ENCODE data around the gene MAST4.

The MAST4 gene

DNA sequence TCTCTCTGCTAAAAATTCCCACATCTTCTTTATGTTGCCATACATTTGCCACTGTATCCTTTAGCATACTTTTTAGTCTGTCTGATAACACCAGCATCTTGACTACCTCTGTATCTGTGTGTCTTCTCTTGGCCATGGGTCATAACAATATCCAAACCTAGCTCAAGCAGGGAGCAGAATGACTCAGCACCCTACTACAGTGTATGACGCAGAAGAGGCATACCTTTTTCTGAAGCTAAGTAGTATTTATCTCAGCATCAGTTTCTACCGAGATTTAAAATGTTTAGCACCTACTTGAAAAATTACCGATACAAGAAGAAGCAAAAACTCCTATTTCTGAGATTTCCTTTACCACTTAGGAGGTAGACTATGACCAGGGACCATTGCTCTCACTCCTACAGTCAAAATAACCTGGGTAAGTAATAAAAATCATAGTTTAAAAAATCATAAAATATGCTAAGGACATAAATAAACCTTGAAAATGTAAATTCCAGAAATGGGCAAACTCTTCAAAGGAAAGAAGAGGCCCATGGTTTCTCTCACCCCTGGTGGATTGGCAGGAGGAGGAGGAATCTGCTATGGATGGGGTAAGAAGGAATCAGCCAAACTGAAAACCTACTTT lies 286.5 kb downstream of the MAST4 start:
- no peak for DNase-seq

DNA sequence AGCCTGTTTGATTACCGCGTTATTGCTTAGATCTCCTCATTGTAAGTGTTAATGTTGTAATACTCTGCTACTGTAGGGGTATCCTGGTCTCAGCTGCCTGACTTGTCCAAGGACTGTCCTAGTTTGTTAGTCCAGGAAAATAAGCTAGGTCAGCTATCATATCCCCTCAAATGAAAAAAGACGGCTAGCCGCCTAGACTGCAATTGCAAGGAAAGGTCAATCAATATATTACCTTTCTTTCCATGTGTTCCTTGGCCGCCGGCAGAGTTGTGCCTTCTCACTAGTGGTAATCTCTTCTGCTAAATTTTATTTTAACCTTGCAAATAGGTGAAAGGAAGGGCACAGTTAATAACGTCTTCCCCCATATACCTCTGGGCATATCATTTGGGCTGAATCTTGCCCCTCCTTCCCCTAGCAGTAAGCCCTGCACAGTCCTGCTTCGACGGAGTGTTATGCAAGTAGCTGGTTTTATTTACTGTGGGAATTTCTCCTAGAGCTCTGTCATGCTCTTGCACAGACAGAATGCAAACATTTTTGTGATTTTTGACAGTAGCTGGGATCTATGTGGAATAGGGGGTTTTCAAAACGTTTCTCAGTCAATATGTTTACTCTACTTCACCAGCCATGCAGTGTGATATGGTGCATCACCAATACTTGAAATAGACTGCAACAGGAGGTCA lies 288.5 kb downstream of the MAST4 start:
- DNase-seq: no peak

GRCh38 chr5:66886941-66887340 lies 290.7 kb downstream of the MAST4 start:
- DNase-seq: no peak

- no peak for DNase-seq
These were observed 292.4 kb downstream of the MAST4 start for GRCh38 chr5:66888613-66889012.

GRCh38 chr5:66889056-66889455 lies 292.9 kb downstream of the MAST4 start:
- no peak for DNase-seq

- DNase-seq: no peak
These were observed 293.3 kb downstream of the MAST4 start for GRCh38 chr5:66889524-66889923.

GRCh38 chr5:66891184-66891925 lies 295.2 kb downstream of the MAST4 start:
- no peak for DNase-seq

DNA sequence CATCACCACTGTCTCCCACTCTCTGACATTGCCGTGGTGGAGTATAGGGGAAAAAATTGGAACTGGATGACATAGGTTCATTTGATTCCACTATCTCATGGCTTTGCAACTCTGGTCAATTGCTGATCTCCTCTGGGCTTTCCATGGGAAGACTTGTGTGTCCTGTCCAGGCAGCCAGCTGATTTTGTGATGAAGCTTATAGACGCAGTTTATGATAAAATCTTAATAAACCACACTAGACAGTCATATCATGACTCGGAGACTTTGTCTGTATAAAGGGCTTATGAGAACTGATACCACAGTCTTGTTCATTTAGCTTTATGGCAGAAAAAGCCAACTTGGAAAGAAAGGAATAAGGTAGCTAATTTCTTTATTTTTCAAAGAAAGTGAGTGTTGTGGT lies 296.5 kb downstream of the MAST4 start:
- DNase-seq: no peak

DNA sequence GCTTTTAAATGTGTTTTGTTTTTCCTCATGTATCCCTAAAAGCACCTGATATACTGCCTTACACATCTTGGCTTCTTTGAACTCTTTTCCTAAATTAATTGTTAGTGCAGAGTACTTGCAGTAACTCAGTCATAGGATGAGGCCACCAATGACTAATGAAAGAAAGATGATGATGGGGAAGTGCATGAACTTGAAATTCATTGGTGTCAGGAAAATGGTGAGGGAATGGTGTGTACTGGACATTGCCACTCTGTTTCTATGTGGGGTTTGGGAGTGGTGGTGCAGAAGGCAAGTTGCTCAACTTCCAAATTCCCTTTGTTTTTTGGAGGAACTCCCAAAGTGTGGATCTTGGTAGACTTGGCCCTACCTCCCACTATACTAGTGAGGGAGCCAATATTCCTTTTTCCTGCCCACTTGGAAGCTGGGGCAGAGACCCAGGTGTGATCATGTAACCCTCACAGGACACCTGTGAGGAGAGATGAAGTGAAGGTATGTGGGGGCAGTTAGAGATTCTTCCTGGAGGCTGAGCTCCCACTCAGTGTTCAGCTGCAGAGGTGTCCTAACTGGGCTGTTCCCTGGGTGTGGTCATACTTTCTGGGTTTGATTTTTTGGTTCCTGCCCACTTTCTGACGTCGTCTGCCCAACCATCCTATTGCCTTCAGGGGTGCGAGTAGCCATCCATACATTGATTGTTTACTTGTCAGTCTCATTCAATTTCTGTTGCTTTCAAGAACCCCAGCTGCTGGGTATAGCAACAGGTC lies 298.5 kb downstream of the MAST4 start:
- no peak for DNase-seq

DNA sequence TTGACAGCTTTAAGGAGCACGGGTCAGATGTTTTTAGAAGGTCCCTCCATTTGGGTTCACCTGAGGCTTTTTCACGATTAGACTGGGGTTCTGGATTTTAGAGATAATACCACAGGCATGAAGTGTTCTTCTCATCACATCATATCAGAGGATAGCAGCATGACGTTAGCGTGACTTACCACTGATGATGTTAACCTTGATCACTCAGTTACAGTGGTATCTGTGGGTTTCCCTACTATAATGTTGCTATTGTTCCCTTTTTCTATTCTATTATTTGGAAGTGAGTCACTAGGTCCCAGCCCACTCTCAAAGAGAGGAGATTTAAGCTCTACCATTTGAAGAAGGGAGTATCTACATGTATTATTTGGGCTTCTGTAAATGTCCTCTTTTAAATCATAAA lies 300.0 kb downstream of the MAST4 start:
- no peak for DNase-seq

DNA sequence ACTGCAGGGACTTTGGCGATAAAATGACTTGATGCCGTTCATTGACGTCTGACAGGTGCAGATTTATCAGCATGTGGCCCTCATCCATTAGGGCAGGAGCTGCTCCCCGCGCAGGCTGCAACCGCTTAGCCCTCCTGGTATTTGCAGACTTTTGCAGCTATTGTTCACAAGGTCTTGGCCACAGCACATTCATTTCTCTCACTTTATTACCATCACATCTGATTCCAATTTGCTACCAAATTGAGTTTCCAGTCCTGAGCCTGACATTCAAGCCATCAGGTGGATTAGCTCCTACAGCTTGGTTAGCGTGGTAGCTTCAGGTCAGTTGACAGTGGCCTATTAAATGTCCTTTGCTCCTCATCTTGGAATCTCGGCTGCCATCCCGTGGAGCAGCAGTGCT lies 301.2 kb downstream of the MAST4 start:
- no peak for DNase-seq

DNA sequence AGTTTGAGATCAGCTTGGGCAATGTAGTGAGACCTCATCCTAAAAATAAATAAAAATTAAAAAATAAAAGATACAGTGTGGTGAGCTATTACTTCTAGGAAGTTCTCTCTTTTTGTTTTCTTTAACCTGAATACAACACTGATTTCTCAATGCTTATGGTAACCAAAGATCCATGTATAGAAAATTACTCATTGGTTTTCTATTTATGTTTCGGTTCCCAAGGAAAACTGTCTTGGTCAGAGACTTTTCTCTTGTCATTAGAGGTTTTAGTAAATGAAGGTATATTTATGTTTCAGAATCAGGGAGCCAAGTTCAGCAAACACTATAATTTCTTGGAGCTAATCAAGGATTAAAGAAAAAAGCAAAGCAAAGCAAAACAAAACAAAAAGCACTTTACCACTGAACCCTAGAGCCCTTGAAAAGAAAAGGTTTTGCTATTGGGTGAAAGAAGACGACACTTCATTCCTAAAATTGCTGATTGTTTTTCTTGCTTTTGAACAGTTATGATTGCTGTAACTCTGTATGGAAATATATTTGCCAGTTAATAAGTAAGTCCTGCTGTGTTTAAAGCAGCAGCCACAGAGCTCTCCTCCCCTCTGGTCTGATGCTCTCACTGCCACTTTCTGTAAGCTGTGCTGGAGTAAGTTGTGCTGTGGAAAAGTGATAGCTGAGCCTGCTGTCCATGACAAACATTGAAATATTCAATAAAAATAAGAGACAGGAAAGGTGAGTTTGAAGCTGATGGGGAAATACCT lies 302.2 kb downstream of the MAST4 start:
- DNase-seq: no peak

GRCh38 chr5:66903218-66903617 lies 307.0 kb downstream of the MAST4 start:
- no peak for DNase-seq

DNA sequence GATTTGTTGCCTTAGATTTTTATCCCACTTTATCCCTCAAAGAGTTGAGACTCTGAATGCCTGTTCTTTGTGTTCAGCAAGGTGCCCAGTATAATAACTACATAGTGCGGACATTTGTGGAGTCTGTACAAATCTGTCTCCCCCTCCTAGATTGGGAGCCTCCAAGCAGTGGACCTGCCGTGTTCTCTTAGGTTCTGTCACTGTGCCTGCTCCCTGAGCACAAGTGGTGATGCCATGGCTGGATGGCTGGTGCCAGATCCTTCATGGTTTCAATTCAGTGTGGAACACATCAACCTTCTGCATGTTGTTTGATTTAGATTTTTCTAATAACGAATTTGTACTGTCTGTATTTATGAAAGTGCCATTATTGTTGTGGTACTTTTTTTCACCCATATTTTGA lies 307.5 kb downstream of the MAST4 start:
- DNase-seq: no peak

DNA sequence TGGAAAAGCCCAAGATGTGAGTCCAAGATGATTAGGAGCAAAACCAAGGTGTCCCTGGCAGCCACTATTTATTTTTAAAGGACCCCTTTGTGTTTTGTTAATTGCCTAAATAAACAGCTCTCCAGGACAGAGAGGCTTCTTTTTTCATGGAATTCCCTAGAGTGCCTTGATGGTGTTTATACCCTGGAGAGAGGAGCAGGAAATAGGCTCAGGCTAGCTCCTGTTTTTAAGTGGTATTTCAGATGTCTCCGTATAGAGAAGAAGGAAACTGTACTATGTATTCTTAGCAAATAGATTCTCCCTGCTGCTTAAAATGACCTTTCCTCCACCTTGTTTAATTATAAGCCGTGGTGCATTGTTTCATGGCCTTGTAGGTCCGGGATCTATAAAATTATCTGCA lies 308.0 kb downstream of the MAST4 start:
- no peak for DNase-seq

DNA sequence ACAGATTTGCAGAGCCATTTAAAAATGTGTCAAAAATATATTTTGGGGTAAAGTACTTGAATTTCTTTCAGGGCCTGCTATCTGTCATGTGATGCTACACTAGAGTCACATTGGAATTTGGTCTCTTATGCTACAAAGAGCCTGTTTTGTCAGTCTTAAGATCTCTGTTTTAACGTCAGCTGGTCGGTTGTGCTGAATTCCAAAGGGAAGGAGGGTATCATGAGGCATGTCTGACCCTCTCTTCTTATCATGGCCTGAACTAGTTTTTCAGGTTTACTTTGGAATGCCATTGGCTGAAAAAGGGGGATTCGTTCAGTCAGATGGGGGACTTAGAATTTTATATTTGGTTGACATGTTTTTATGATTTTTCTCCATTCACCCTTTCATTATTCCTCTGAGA lies 309.8 kb downstream of the MAST4 start:
- no peak for DNase-seq

GRCh38 chr5:66908230-66908629 lies 312.0 kb downstream of the MAST4 start:
- no peak for DNase-seq

DNA sequence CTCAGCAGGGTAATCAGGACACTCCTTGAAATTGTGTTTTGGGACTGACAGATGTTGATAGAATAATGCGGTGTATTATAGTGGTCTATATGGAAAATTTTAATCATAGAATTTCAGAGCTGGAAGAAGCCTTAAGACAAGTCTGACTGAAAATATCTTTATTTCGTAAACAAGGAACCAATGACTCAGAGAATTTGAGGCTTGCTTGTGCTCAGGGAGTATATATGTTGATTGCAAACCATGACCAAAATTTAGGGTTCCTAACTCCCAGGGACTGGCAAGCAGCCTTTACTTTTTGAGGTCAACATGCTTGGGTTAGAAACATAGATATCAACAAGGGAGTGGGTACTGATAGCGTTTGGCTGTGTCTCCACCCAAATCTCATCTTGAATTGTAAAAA lies 313.2 kb downstream of the MAST4 start:
- DNase-seq: no peak

DNA sequence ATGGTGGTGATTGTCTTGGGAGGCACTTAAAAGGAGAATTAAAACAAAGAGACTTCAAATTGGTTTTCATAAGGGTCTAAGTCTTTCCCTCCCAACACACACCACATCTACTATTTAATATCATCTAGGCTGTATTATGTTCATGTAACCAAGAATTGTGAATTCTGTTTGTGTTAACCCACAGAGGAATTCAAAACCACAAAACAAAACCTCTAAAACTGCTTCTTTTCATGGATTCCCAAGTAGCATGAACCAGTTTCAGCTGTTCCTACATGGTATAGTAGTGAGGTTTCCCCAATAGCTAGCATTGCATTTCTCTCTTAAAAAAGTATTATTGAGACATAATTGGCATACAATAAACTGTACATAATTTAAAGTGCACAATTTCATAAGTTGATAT lies 316.6 kb downstream of the MAST4 start:
- DNase-seq: no peak

- no peak for DNase-seq
These were observed 319.3 kb downstream of the MAST4 start for GRCh38 chr5:66915531-66915930.

- no peak for DNase-seq
These were observed 326.7 kb downstream of the MAST4 start for GRCh38 chr5:66922881-66923280.

DNA sequence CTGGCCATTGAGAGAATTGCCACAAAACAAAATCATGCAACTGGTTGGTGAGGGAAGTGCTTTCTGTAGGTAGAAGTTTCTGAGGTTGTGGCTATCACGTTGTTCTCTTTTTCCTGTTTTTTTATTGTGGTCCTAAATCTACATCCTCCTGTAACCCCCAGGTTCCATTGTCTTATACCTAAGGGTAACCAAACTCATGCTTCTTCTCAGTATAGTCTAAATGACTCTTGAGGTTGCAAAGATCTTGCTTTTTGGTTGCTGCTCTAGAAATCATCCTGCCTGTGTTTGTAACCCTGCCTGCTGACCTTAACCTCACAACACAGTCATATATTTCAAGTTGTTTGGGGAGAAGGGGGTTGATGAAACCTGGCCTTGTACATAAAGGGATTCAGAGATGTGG lies 327.3 kb downstream of the MAST4 start:
- no peak for DNase-seq

- no peak for DNase-seq
These were observed 327.7 kb downstream of the MAST4 start for GRCh38 chr5:66923922-66924321.
